ENCODE measurements around the gene EOLA1.
"Not testable (repeated sequence)": the region's sequence is repeated elsewhere in the genome, so short reads cannot be mapped to it uniquely, and the experiment has no call there.

The EOLA1 gene

DNA sequence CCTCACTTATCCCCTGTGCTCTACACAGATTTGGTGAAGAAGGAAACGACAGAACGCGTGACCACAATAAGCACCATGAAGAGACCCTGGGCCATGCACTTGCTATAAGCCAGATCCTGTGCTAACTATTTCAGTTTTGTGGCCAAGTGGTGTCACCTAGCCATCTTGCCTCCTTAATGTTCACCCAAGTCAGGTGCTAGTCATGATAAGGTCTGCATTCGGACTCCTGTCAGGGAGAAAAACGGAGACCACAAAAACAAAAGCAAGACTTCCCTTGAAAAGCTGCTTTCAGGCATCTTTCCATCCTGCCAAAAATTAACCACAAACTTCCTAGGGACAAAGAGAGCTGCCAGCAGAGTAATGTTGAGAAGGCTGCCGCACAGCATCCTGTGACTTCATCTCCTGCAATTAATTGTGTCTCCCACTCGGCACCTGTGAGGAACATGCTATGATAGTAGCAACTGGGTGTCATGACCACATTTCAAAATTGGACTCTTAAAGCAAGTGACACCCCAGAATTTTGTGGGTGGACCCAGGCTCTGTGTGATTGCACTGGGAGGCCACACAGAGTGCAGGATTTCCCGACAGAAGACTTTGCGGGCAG lies 26.9 kb upstream of the EOLA1 start:
- DNase-seq (ENCODE audit: low read depth): no peak

GRCh38 chrX:149515954-149516602 lies 24.7 kb upstream of the EOLA1 start:
- no peak for DNase-seq (ENCODE audit: low read depth)

- DNase-seq (ENCODE audit: low read depth): no peak
These were observed 24.2 kb upstream of the EOLA1 start for GRCh38 chrX:149516604-149517003.

GRCh38 chrX:149517308-149517707 lies 23.5 kb upstream of the EOLA1 start:
- DNase-seq (ENCODE audit: low read depth): no peak

- no peak for DNase-seq (ENCODE audit: low read depth)
These were observed 22.6 kb upstream of the EOLA1 start for GRCh38 chrX:149518236-149518635.

DNA sequence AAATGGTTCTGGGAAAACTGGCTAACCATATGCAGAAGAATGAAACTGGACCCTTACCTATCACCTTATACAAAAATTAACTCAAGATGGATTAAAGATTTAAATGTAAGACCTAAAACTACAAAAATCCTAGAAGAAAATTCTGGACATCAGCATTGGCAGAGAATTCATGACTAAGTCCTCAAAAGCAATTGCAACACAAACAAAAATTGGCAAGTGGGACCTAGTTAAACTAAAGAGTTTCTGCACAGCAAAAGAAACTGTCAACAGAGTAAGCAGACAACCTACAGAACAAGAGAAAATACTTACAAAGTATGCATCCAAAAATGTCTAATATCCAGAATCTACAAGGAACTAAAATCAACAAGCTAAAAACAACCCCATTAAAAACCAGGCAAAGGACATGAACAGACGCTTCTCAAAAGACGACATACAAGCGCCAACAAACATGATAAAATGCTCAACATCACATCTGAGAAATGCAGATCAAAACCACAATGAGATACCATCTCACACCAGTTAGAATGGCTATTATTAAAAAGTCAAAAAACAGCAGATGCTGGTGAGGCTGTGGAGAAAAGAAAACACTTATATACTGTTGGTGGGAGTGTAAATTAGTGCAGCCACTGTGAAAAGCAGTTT lies 20.1 kb upstream of the EOLA1 start:
- not testable (repeated sequence) for DNase-seq (ENCODE audit: low read depth)

DNA sequence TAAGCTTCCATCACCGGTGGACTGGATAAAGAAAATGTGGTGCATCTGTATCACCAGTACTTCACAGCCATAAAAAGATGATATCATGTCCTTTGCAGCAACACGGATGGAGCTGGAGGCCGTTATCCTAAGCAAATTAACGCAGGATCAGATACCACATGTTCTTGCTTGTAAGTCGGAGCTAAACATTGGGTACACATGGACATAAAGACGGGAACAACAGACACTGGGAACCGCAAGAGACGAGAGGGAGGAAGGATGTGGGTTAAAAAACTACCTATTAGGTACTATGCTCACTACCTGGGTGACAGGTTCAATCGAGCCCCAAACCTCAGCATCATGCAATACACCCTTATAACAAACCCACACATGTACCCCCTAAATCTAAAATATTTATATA lies 19.4 kb upstream of the EOLA1 start:
- DNase-seq (ENCODE audit: low read depth): no peak

GRCh38 chrX:149522916-149523315 lies 17.9 kb upstream of the EOLA1 start:
- no peak for DNase-seq (ENCODE audit: low read depth)

DNA sequence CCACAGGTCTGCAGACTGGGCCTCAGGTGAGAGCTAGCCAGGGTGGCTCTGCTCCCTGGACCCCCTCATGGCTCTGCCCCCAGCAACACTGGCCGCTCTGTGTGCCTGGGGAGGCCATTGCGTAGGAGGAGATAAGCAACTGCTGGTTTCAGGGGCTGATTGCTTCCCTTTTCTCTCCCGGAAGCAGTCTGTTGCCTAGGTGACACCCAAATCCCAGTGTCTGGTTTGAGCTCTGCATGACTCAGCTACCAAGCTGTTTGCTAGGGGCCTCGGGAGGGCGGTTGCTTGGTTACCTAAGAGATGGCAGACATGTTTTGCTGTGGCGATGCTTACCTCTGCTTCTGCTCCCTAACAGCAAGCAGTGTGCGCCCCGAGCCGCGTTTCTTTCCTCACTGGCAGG lies 15.4 kb upstream of the EOLA1 start:
- peak; percentile 36 for DNase-seq (ENCODE audit: low read depth)

- not testable (repeated sequence) for DNase-seq (ENCODE audit: low read depth)
These were observed 14.9 kb upstream of the EOLA1 start for GRCh38 chrX:149525903-149526302.

DNA sequence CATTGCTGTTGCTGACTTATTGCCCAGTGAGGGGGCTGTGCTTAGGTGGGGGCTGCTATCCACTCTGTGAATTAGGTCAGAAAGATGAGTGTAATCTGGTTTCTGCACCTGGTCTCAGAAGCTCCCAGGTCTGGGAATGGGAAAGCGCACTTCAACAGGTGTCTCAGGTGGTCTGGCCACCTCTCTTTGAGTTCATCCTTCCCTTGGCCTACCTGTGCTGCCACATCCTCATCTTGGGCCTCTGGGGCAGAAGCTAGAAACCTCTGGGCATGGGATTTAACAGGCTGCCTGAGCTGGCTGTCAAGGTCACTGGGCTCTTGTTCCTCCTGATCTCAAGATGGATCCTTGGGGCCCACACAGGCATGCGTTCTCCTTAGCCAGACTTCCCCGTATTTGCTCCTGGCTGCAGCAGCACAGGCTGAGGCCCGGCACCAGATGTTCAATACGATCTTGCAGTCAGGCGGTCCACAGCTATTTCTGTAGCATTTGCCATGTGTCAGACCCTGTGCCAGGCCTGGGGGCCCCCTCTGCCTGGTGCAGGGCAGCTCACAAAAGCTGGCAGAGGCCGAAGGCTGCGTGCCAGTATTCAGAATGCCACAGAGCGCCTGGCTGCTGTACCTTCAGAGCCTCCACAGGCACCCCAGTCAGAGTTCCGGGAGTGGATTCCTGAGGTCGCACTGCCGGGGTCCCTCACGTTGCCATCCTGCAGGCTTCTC lies 14.3 kb upstream of the EOLA1 start:
- DNase-seq (ENCODE audit: low read depth): not testable (repeated sequence)

DNA sequence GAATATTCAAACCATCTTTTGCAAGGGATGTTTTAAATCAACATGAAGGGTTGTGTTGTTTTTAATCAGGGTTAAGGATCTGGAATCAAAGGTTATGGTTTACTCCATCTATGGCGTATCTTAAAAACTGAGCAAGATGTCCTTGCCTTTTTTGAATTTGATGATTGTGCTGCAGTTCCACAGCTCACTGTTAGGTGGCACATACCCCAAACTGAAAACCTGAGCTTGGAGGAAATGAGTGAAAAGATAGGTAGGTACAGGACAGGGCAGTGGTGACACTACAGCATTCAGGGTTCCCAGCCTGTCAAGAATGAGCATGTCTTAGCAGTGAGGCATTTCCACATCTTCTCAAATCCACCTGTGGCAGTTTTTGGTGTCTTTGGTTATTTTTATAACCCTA lies 13.1 kb upstream of the EOLA1 start:
- no peak for DNase-seq (ENCODE audit: low read depth)

DNA sequence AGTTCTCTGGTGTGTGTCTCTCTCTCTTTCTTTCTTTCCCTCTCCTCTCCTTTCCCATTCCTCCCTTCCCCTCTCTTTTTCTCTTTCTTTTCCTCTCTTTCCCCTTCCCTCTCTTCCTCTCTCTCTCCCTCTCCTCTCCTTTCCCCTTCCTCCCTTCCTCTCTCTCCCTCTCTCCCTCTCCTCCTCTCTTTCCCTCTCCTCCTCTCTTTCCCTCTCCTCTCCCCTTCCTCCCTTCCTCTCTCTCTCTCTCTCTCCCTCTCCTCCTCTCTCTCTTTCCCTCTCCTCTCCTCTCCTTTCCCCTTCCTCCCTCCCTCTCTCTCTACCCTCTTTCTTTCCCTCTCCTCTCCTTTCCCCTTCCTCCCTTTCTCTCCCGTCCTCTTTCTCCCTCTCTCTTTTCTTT lies 12.4 kb upstream of the EOLA1 start:
- no peak for DNase-seq (ENCODE audit: low read depth)

DNA sequence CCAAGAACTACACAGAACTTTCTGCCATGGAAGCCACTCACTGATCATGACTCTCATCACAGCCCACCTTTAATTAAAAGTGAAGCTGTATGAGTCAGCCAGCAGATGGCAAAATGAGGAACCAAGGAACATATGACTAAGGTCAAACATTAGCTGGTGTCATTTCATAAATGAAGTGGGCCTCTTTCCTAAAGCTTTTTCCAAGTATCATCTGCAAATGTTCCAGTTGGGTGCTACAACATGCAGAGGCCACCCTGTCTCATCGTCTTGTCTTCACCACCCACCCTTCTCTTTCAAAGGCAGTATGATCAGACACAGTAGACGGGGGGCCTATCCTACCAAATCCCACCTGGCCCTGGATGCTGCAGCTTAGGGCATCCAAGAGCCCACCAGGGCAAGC lies 9.2 kb upstream of the EOLA1 start:
- no peak for DNase-seq (ENCODE audit: low read depth)

GRCh38 chrX:149532868-149533267 lies 7.9 kb upstream of the EOLA1 start:
- not testable (repeated sequence) for DNase-seq (ENCODE audit: low read depth)

- not testable (repeated sequence) for DNase-seq (ENCODE audit: low read depth)
These were observed 6.8 kb upstream of the EOLA1 start for GRCh38 chrX:149533999-149534398.

DNA sequence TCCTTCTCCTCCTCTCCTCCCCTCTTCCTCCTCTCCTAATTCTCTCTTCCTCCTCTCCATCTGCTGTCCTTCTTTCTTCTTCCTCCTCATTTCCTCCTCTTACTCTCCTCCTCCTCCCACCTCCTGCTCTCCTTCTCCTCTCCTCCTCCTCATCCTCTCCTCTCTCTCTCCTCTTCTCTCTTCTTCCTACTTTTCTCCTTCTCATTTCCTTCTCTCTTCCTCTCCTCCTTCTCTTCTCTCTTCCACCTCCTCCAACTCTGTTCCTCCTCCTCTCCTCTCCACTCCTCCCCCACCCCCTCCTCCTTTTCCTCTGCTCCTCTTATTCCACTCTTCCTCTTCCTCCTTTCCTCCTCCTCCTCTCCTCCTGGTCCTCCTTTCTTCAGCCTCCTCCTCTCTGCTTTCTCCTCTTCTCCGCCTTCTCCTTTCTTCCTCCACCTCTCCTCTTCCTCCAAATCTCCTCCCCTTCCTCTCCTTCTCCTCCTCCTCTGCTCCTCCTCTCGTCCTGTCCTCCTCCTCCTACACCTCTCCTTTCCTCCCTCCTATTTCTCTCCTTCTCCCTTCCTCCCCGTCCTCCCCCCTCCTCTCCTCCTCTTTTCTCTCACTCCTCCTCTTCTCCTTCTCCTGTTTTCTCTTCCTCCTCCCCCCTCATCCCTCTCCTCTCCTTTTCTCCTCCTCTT lies 5.7 kb upstream of the EOLA1 start:
- DNase-seq (ENCODE audit: low read depth): not testable (repeated sequence)

- DNase-seq (ENCODE audit: low read depth): not testable (repeated sequence)
These were observed 3.3 kb upstream of the EOLA1 start for GRCh38 chrX:149537474-149537873.

DNA sequence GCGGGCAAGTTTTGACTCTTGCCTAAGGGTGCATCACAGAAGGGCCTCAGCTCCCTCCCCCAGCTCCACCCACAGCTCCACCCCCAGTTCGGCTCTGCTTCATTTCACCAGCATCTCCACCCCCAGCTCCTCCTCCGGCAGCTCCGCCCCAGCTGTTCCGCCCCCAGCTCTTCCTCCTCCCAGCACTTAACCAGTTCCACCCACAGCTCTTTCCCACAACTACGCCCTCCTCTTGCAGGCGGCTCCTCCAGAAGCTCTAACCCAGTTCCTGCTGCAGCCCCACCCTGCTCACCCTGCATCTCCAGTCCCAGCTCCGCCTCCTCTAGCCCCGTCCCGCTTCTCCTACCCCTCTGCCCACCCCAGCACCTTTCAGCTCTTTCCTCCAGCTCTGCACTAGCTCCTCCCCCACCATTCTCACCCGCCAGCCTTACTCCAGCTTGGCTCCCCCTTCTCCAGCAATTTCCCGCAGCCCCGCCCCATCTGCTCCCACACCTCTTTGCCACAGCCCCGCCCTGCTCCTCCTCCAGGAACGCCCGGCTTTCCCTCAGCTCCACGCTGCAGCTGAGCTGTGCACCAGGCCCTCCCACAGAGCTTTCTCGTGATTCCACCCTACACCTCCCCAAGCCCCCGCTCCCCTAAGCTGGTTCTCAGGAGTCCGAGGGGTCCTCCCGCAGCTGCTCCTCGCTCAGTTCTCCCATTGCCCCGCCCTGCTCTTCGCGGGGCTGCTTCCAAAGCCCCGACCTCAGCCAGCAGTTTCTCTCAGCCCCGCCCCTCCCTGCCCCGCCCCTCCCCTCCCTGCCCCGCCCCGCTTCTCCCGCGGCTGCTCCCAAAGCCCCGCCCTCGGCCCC lies 1.3 kb upstream of the EOLA1 start:
- peak; percentile 69 for DNase-seq (ENCODE audit: low read depth)

GRCh38 chrX:149540131-149540620 lies 636 bp upstream of the EOLA1 start:
- peak; percentile 78 for DNase-seq (ENCODE audit: low read depth)

GRCh38 chrX:149541521-149542047 lies 772 bp downstream of the EOLA1 start:
- DNase-seq (ENCODE audit: low read depth): no peak
